ENCODE data around the gene NCKAP1. TPM values are rescaled to one million over a fixed set of nuclear protein-coding genes. Genes with fewer than 3 reads are reported as not detected.

The NCKAP1 gene, protein sequence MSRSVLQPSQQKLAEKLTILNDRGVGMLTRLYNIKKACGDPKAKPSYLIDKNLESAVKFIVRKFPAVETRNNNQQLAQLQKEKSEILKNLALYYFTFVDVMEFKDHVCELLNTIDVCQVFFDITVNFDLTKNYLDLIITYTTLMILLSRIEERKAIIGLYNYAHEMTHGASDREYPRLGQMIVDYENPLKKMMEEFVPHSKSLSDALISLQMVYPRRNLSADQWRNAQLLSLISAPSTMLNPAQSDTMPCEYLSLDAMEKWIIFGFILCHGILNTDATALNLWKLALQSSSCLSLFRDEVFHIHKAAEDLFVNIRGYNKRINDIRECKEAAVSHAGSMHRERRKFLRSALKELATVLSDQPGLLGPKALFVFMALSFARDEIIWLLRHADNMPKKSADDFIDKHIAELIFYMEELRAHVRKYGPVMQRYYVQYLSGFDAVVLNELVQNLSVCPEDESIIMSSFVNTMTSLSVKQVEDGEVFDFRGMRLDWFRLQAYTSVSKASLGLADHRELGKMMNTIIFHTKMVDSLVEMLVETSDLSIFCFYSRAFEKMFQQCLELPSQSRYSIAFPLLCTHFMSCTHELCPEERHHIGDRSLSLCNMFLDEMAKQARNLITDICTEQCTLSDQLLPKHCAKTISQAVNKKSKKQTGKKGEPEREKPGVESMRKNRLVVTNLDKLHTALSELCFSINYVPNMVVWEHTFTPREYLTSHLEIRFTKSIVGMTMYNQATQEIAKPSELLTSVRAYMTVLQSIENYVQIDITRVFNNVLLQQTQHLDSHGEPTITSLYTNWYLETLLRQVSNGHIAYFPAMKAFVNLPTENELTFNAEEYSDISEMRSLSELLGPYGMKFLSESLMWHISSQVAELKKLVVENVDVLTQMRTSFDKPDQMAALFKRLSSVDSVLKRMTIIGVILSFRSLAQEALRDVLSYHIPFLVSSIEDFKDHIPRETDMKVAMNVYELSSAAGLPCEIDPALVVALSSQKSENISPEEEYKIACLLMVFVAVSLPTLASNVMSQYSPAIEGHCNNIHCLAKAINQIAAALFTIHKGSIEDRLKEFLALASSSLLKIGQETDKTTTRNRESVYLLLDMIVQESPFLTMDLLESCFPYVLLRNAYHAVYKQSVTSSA
- 10 to 100 TPM; 46.7 to 82.0 TPM for polyA plus RNA-seq

DNA sequence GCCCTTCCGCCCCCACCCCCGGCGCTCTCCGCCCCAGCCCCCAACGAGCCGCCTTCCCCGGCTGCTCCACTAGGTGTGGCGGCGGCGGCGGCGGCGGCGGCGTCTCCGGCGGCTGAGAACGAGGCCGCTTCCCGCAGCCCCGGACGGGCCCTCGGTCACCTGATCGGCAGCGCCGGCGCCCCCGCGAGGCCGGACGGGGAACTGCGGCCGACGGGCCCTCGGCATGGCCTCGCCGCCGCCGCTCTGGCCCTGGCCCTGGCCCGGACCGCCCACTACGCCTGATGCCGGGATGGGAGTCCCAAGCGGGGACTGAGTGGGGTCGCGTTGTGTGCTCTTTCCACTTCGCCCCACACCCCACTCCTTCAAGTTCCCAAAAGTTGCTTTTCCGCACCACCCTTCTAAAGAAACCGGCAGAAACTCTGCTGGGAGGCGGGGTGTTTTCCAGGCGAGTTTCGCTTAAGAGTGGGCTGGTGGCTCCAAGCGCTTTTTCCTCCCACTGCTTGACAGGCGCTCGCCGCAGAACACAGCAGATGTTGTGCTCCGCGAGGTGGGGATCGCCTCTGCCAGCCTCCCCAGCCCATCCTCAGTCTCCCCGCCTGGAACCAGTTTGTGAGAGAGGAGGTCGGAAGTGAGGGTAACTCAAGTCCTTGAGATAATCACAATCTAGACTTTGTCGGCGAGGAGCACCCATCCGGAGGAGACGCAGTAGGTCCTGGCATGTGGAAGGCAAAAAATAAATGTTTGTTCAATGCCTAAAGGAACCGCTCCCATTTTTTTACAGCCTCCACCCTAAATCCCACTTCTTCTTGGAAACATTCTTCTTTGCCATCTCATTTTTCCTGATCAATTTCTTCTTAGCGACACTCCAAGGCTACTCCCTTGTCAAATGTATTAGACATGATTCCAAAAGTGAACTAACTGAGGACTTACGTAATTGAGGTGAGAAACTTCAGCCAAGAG, at the start of gene NCKAP1:
TSS of gene NCKAP1 (minus strand) at position 117 of the 960 bp plus-strand sequence. CDS start 358 bp downstream, outside the sequence.
- 1 to 2% methylated on average over 36 to 68 of the region's 68 CpGs for WGBS, 2 donors
- peak within 1 kb of the TSS; percentile 85 to 99 for H3K4me3 ChIP-seq (ENCODE audit: low read depth in 1 of 2, low read length in 2 of 2)

DNA sequence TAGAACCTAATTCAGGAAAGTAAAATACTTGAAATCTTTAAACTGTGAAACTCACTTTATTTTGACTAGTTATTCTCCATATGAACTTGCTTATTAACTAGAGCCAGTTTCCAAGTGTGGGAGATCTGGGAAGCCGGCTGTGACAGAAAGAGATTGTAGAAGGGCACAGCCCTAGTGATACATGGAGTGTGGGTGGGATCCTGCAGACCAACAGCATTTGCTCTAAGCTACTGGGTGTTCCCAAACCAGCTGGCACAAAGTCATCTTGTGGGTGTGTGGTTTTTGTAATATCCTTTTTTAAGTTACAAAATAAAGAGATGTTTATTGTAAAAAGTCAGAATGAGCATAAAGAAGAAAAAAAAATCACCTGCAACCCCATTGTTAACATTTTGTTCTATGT, 43.7 kb upstream of the NCKAP1 start:
- Histone ChIP-seq H3K36me3 (ENCODE audit: control insufficient read depth in 2 of 2, insufficient read depth in 2 of 2, low read length in 1 of 2) (no peaks in the 10 kb centered on the region), H3K4me3 (ENCODE audit: low read depth in 1 of 2, low read length in 2 of 2) (no peak overlapping the region), H3K4me1 (ENCODE audit: control insufficient read depth in 2 of 2, insufficient read depth in 2 of 2, low read length in 1 of 2) (no peaks in the 10 kb centered on the region), H3K27me3 (ENCODE audit: control insufficient read depth in 1 of 2, insufficient read depth in 2 of 2, low read length in 2 of 2) (no peaks in the 10 kb centered on the region), H3K9me3 (ENCODE audit: control insufficient read depth in 2 of 2, insufficient read depth in 1 of 2, low read depth in 1 of 2, low read length in 1 of 2) (no peaks in the 10 kb centered on the region), H3K27ac (ENCODE audit: low read depth in 2 of 2, low read length in 1 of 2) (no peak overlapping the region)
- 33 to 39% methylated on average over 1 of the region's 1 CpG for WGBS, 2 donors

More for the DNA sequence above, at the start of gene NCKAP1:
- Histone ChIP-seq H3K27ac (ENCODE audit: low read depth in 2 of 2, low read length in 1 of 2) (peak within 1 kb of the TSS; percentile 97 to 99), H3K36me3 (ENCODE audit: control insufficient read depth in 2 of 2, insufficient read depth in 2 of 2, low read length in 1 of 2) (no peaks in the 10 kb centered on the region), H3K9me3 (ENCODE audit: control insufficient read depth in 2 of 2, insufficient read depth in 1 of 2, low read depth in 1 of 2, low read length in 1 of 2) (no peaks in the 10 kb centered on the region), H3K4me1 (ENCODE audit: control insufficient read depth in 2 of 2, insufficient read depth in 2 of 2, low read length in 1 of 2) (no peaks in the 10 kb centered on the region), H3K27me3 (ENCODE audit: control insufficient read depth in 1 of 2, insufficient read depth in 2 of 2, low read length in 2 of 2) (no peaks in the 10 kb centered on the region)

DNA sequence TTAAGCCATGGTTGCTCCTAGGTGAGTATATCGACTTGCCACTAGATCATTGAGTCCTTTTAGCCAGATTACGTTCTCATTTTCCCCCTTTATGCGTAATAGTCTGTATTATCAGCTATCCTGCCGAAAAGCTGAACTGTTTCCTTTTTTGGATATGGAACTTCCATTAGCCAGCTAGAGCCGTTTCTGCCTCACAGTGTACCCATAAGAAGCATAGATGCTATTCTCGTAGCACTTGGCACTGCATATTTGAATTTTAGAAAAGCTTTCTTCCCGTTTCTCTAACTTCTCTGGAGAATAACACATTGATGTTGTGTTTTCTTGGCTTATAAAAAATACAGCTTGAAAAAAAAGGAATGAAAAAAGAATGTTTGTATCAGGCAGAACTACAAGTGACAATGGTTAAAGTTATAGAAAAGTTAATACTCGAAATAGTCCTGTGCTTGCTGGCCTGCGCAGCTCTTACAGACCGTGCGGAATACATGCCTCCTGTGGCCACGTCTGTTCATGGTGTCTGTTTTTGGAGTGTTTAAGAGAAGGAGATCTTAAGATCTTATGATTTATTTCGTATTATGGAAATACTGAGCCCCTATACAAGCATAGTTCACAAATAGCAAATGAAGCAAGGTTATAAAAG, 41.0 kb upstream of the NCKAP1 start:
- no peaks in the 10 kb centered on the region for H3K36me3 ChIP-seq (ENCODE audit: control insufficient read depth in 2 of 2, insufficient read depth in 2 of 2, low read length in 1 of 2)
- 13 to 21% methylated on average over 13 of the region's 13 CpGs for WGBS, 2 donors
- no peaks in the 10 kb centered on the region for H3K4me1 ChIP-seq (ENCODE audit: control insufficient read depth in 2 of 2, insufficient read depth in 2 of 2, low read length in 1 of 2)
- H3K9me3 ChIP-seq (ENCODE audit: control insufficient read depth in 2 of 2, insufficient read depth in 1 of 2, low read depth in 1 of 2, low read length in 1 of 2) = no peaks in the 10 kb centered on the region
- H3K27me3 ChIP-seq (ENCODE audit: control insufficient read depth in 1 of 2, insufficient read depth in 2 of 2, low read length in 2 of 2) = no peaks in the 10 kb centered on the region
- H3K27ac ChIP-seq (ENCODE audit: low read depth in 2 of 2, low read length in 1 of 2) = peak overlapping the region; percentile 81 to 87
- H3K4me3 ChIP-seq (ENCODE audit: low read depth in 1 of 2, low read length in 2 of 2) = peak overlapping the region; percentile 50 to 79

DNA sequence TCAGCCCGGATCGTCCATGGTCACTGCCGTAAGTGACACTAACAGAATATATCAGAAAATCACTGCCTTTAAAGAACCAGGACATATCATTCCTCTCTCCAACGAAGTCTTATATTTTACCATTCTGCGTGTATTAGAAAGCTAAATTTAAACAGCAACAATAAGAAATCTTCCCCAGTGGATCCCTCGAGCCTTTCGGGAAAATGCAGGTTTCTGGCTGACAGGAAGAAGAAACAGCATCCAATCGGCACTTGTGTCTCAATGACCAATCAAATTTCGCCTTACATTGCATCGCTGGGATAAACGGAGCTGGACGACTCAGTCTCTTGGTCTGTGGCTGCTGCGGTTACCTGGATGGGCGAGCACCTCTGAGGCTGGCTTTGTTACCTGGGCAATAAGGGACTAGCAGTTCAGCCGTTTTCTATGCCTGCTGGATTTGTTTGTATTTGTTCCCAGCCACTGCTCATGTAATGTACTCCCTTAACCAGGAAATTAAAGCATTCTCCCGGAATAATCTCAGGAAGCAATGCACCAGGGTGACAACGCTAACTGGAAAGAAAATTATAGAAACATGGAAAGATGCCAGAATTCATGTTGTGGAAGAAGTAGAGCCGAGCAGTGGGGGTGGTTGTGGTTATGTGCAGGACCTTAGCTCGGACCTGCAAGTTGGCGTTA, 40.3 kb upstream of the NCKAP1 start, which contains the start of gene DUSP19:
TSS of gene DUSP19 (plus strand) at position 284 of the 675 bp plus-strand sequence. CDS start at position 471, 187 bp downstream.
- peak within 1 kb of the TSS; percentile 81 to 87 for H3K27ac ChIP-seq (ENCODE audit: low read depth in 2 of 2, low read length in 1 of 2)
- H3K9me3 ChIP-seq (ENCODE audit: control insufficient read depth in 2 of 2, insufficient read depth in 1 of 2, low read depth in 1 of 2, low read length in 1 of 2) = no peaks in the 10 kb centered on the region
- H3K27me3 ChIP-seq (ENCODE audit: control insufficient read depth in 1 of 2, insufficient read depth in 2 of 2, low read length in 2 of 2) = no peaks in the 10 kb centered on the region
- no peaks in the 10 kb centered on the region for H3K4me1 ChIP-seq (ENCODE audit: control insufficient read depth in 2 of 2, insufficient read depth in 2 of 2, low read length in 1 of 2)
- peak within 1 kb of the TSS; percentile 50 to 79 for H3K4me3 ChIP-seq (ENCODE audit: low read depth in 1 of 2, low read length in 2 of 2)
- WGBS, 2 donors = 0 to 2% methylated on average over 20 of the region's 20 CpGs
- no peaks in the 10 kb centered on the region for H3K36me3 ChIP-seq (ENCODE audit: control insufficient read depth in 2 of 2, insufficient read depth in 2 of 2, low read length in 1 of 2)

DNA sequence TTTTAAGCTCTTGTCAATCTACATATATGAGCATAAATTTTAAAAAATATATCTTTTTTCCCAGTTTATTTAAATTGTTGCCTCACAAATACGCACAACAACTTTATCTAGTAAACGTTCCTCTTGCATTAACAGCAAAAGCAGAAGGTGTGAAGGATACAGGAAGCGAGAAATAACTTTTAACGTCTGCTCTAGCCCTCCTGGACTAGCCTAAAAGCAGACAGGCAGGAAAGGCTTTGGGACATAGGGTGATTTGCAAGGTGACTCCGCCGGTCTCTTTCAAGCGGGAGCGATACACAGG, 39.9 kb upstream of the NCKAP1 start:
- H3K4me3 ChIP-seq (ENCODE audit: low read depth in 1 of 2, low read length in 2 of 2) = peak overlapping the region; percentile 50 to 79
- no peaks in the 10 kb centered on the region for H3K36me3 ChIP-seq (ENCODE audit: control insufficient read depth in 2 of 2, insufficient read depth in 2 of 2, low read length in 1 of 2)
- no peaks in the 10 kb centered on the region for H3K27me3 ChIP-seq (ENCODE audit: control insufficient read depth in 1 of 2, insufficient read depth in 2 of 2, low read length in 2 of 2)
- WGBS, 2 donors = 3 to 7% methylated on average over 8 of the region's 8 CpGs
- no peaks in the 10 kb centered on the region for H3K4me1 ChIP-seq (ENCODE audit: control insufficient read depth in 2 of 2, insufficient read depth in 2 of 2, low read length in 1 of 2)
- no peaks in the 10 kb centered on the region for H3K9me3 ChIP-seq (ENCODE audit: control insufficient read depth in 2 of 2, insufficient read depth in 1 of 2, low read depth in 1 of 2, low read length in 1 of 2)
- H3K27ac ChIP-seq (ENCODE audit: low read depth in 2 of 2, low read length in 1 of 2) = peak overlapping the region; percentile 72 to 81

DNA sequence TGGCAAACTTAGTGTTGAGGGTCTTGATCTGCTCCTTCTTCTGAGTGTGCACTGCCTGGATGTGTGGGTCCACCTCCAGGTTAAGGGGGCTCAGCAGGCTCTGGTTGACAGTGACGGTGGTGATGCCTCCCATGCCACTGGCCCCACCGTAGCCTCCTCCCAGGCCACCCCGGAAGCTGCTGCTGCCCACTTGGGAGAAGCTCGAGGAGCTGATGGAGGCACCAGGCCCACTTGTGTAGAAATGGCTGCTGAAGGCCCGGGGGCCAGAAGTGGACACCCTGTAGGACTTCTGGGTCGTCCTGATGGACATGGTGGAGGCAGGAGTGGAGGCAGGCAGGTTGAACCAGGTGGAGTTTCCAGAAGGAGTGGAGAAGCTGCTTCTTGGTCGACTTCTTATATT, 33.9 kb upstream of the NCKAP1 start:
- H3K36me3 ChIP-seq (ENCODE audit: control insufficient read depth in 2 of 2, insufficient read depth in 2 of 2, low read length in 1 of 2) = no peaks in the 10 kb centered on the region
- H3K4me3 ChIP-seq (ENCODE audit: low read depth in 1 of 2, low read length in 2 of 2) = no peak overlapping the region
- H3K27ac ChIP-seq (ENCODE audit: low read depth in 2 of 2, low read length in 1 of 2) = no peak overlapping the region
- peaks cover 0 to 3% of the 10 kb centered on the region in 2 donors for H3K4me1 ChIP-seq (ENCODE audit: control insufficient read depth in 2 of 2, insufficient read depth in 2 of 2, low read length in 1 of 2)
- H3K9me3 ChIP-seq (ENCODE audit: control insufficient read depth in 2 of 2, insufficient read depth in 1 of 2, low read depth in 1 of 2, low read length in 1 of 2) = peaks cover 0 to 5% of the 10 kb centered on the region in 2 donors
- no peaks in the 10 kb centered on the region for H3K27me3 ChIP-seq (ENCODE audit: control insufficient read depth in 1 of 2, insufficient read depth in 2 of 2, low read length in 2 of 2)
- WGBS, 2 donors = 85 to 88% methylated on average over 7 of the region's 7 CpGs

DNA sequence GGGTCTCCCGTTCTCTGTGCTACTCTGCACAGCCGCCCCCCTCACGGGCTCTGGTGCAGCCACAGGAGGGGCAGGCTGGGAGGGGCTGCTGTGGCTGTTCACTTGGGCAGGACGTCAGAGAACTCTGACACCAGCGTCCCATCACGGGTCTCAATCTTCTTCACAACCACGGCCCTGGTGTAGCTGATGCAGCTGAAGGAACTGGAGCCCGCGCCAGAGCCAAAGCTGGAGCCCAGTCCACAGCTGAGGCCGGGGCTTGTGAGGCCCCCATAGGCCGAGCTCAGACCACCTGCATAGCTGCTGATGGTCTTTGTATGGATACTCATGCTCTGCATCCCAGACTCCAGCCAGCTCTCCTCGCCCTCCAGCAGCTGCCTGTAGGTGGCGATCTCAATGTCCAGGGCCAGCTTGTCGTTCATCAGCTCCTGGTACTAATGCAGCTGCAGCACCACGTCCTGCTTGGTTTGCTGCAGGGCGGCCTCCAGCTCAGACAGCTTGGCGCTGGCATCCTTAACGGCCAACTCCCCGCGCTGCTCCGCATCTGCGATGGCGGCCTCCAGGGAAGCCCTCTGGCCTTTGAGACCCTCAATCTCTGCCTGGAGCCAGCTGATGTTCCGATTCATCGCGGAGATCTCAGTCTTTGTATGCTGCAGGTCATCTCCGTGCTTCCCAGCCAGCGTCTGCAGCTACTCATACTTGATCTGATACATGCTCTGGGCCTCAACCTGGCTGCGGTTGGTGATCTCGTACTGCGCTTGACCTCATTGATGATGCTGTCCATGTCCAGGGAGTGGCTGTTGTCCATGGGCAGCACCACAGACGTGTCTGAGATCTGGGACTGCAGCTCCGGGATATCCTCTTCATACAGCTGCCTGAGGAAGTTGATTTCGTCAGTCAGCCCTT, 32.9 kb upstream of the NCKAP1 start:
- no peaks in the 10 kb centered on the region for H3K27me3 ChIP-seq (ENCODE audit: control insufficient read depth in 1 of 2, insufficient read depth in 2 of 2, low read length in 2 of 2)
- H3K4me1 ChIP-seq (ENCODE audit: control insufficient read depth in 2 of 2, insufficient read depth in 2 of 2, low read length in 1 of 2) = peaks cover 0 to 3% of the 10 kb centered on the region in 2 donors
- peaks cover 0 to 5% of the 10 kb centered on the region in 2 donors for H3K9me3 ChIP-seq (ENCODE audit: control insufficient read depth in 2 of 2, insufficient read depth in 1 of 2, low read depth in 1 of 2, low read length in 1 of 2)
- H3K4me3 ChIP-seq (ENCODE audit: low read depth in 1 of 2, low read length in 2 of 2) = no peak overlapping the region
- WGBS, 2 donors = 71 to 74% methylated on average over 34 of the region's 34 CpGs
- no peaks in the 10 kb centered on the region for H3K36me3 ChIP-seq (ENCODE audit: control insufficient read depth in 2 of 2, insufficient read depth in 2 of 2, low read length in 1 of 2)
- no peak overlapping the region for H3K27ac ChIP-seq (ENCODE audit: low read depth in 2 of 2, low read length in 1 of 2)
